ENCODE data around the gene SMURF2. TPM values are rescaled to one million over a fixed set of nuclear protein-coding genes. Genes with fewer than 3 reads are reported as not detected.

Gene SMURF2
- total and polyA plus RNA-seq, 9 of the 15 experiments (the other 6 are each of a cell fraction or from before 2014, with no cell fraction given): 3.8 to 22.0 (median 14.8) TPM

DNA sequence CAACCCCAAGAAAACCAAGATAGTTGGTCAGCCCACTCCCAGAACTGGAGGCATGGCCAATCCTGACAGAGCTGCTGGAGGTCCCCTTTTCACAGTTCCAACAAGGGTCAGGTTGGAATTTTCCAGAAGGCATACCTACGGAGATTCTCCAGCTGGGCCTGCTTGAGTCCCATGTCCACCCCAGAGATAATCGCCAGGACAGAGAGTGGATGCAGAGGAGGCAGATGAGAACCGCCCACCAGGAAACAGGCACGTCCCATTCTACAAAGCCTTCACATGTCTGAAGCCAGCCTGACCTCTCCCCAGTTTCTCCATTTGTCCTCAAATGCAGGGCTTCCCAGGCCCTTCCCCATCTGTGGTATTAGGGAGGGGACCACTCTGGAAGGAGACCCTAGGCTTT is 47.4 kb upstream of the SMURF2 start:
- FAIRE-seq (no peak), DNase-seq (ENCODE audit: extremely low read depth in 1 of 4, low spot score in 3 of 4) (peak in 2 of 4 experiments; percentile 50 to 56), ATAC-seq (peak; percentile 78)
- POLR2A ChIA-PET: interaction anchor here (0.9 to 1.6 kb wide), 5 partner anchors 9 to 211 kb away, joined by 3 to 8 read pairs (median 4); partner anchors contain the start of genes CEP95 and DDX5
- intact Hi-C loops (cut with micrococcal nuclease) (no loop called here), in situ Hi-C loops (cut with MboI) (no loop called here)
- CTCF ChIA-PET (ENCODE audit: low intra/inter-chr PET ratio): no interaction called here
- peak overlapping the region; percentile 21 for H3K4me2 ChIP-seq (ENCODE audit: insufficient read depth, low read length)
- peaks cover 0 to 6% of the 10 kb centered on the region in 2 experiments; a peak in 2 of 5 replicates for H3K27me3 ChIP-seq (ENCODE audit: control insufficient read depth in 2 of 2, insufficient read depth in 2 of 2, low read length in 2 of 2)
- peak overlapping the region; percentile 94 for H2AFZ ChIP-seq (ENCODE audit: low read depth, low read length)
- no peaks in the 10 kb centered on the region for H3K79me2 ChIP-seq (ENCODE audit: control insufficient read depth, insufficient read depth, low read length)
- no peaks in the 10 kb centered on the region for H3K9me3 ChIP-seq (replicated peaks; ENCODE audit: control insufficient read depth, insufficient read depth, low read depth, low read length)
- no peak overlapping the region; the same call in 2 of the 3 replicates for H3K27ac ChIP-seq (ENCODE audit: extremely low read depth, low read depth, low read length)
- H3K9me1 ChIP-seq (ENCODE audit: control insufficient read depth, insufficient read depth, low read length): no peaks in the 10 kb centered on the region
- H3K4me3 ChIP-seq: no peak overlapping the region
- H3K36me3 ChIP-seq (ENCODE audit: control insufficient read depth, insufficient read depth, low read length): no peaks in the 10 kb centered on the region
- 17% methylated on average over 4 of the region's 4 CpGs for WGBS (ENCODE audit: insufficient coverage, low coverage, missing lambda C conversion rate)
- peaks cover 8 to 15% of the 10 kb centered on the region in 2 experiments; a peak in 4 of 5 replicates for H3K4me1 ChIP-seq (replicated peaks in 1 of 2; ENCODE audit: control insufficient read depth in 2 of 2, insufficient read depth in 2 of 2, low read length in 2 of 2)
- H3K9ac ChIP-seq (ENCODE audit: insufficient read depth in 1 of 2, low read depth in 2 of 2, low read length in 2 of 2): peak overlapping the region in 1 of 2 experiments; percentile 70; a peak in 2 of 4 replicates
- H4K20me1 ChIP-seq (replicated peaks; ENCODE audit: control insufficient read depth, insufficient read depth, low read length): no peaks in the 10 kb centered on the region
- no TSS peak for BruUV-seq (replicated peaks)
- no peak for TF ChIP-seq TRIM28 (IDR thresholded peaks at IDR 0.05)
- peak; percentile 21; the same call in 1 of the 2 replicates for TF ChIP-seq REST (IDR thresholded peaks at IDR 0.05; ENCODE audit: borderline replicate concordance)
- no peak for TF ChIP-seq REST (CRISPR knock-in tag; IDR thresholded peaks at IDR 0.05; ENCODE audit: low read depth)
- TF ChIP-seq, protein P1, sequence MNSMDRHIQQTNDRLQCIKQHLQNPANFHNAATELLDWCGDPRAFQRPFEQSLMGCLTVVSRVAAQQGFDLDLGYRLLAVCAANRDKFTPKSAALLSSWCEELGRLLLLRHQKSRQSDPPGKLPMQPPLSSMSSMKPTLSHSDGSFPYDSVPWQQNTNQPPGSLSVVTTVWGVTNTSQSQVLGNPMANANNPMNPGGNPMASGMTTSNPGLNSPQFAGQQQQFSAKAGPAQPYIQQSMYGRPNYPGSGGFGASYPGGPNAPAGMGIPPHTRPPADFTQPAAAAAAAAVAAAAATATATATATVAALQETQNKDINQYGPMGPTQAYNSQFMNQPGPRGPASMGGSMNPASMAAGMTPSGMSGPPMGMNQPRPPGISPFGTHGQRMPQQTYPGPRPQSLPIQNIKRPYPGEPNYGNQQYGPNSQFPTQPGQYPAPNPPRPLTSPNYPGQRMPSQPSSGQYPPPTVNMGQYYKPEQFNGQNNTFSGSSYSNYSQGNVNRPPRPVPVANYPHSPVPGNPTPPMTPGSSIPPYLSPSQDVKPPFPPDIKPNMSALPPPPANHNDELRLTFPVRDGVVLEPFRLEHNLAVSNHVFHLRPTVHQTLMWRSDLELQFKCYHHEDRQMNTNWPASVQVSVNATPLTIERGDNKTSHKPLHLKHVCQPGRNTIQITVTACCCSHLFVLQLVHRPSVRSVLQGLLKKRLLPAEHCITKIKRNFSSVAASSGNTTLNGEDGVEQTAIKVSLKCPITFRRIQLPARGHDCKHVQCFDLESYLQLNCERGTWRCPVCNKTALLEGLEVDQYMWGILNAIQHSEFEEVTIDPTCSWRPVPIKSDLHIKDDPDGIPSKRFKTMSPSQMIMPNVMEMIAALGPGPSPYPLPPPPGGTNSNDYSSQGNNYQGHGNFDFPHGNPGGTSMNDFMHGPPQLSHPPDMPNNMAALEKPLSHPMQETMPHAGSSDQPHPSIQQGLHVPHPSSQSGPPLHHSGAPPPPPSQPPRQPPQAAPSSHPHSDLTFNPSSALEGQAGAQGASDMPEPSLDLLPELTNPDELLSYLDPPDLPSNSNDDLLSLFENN (IDR thresholded peaks at IDR 0.05; ENCODE audit: low read depth in 2 of 2, low read length in 2 of 2): no peak
- TF ChIP-seq ELF1 (tag; IDR thresholded peaks at IDR 0.05): peak; percentile 5; the same call in 1 of the 2 replicates
- TF ChIP-seq, protein P2, sequence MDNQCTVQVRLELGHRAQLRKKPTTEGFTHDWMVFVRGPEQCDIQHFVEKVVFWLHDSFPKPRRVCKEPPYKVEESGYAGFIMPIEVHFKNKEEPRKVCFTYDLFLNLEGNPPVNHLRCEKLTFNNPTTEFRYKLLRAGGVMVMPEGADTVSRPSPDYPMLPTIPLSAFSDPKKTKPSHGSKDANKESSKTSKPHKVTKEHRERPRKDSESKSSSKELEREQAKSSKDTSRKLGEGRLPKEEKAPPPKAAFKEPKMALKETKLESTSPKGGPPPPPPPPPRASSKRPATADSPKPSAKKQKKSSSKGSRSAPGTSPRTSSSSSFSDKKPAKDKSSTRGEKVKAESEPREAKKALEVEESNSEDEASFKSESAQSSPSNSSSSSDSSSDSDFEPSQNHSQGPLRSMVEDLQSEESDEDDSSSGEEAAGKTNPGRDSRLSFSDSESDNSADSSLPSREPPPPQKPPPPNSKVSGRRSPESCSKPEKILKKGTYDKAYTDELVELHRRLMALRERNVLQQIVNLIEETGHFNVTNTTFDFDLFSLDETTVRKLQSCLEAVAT (IDR thresholded peaks at IDR 0.05): peak in 1 of 2 experiments; percentile 92; a peak in 2 of 4 replicates
- peak; percentile 98 for TF ChIP-seq ZBTB17 (CRISPR knock-in tag; IDR thresholded peaks at IDR 0.05)

Data from K562 (cell line).